Immature natural killer cell (primary cell): Measurements from ENCODE around the gene MCUB. TPM values are rescaled to one million over a fixed set of nuclear protein-coding genes. Genes with fewer than 3 reads are reported as not detected.
"Not testable (repeated sequence)": the region's sequence is repeated elsewhere in the genome, so short reads cannot be mapped to it uniquely, and the experiment has no call there.

ENCODE experiments used
- DNase-seq, 3 donors: peaks; one replicate each; pipeline ENCODE4 v3.0.0; 2022; ENCODE audit warnings: mixed read lengths in 1 of 3
- H3K27ac Mint-ChIP-seq, 6 donors: one replicate each; pipeline ENCODE4 v1.8.0; 2020; ENCODE audit warnings: mixed read lengths in 6 of 6, mild to moderate bottlenecking in 5 of 6, inconsistent platforms in 4 of 6, moderate library complexity in 3 of 6
- H3K27me3 Mint-ChIP-seq, 3 donors: one replicate each; pipeline ENCODE4 v1.8.0; 2020 to 2021; ENCODE audit warnings: low read depth in 3 of 3, mild to moderate bottlenecking in 3 of 3, mixed read lengths in 3 of 3, moderate library complexity in 3 of 3, inconsistent platforms in 1 of 3
- H3K36me3 Mint-ChIP-seq, 3 donors: one replicate each; pipeline ENCODE4 v1.8.0; 2020; ENCODE audit warnings: mixed read lengths in 3 of 3, inconsistent platforms in 2 of 3, mild to moderate bottlenecking in 2 of 3
- H3K4me1 Mint-ChIP-seq, 2 donors: one replicate each; pipeline ENCODE4 v1.8.0; 2020; ENCODE audit warnings: inconsistent platforms in 2 of 2, mild to moderate bottlenecking in 2 of 2, mixed read lengths in 2 of 2, moderate library complexity in 1 of 2
- H3K4me3 Mint-ChIP-seq, 5 donors: one replicate each; pipeline ENCODE4 v1.8.0; 2020; ENCODE audit warnings: mild to moderate bottlenecking in 5 of 5, mixed read lengths in 5 of 5, inconsistent platforms in 3 of 5, moderate library complexity in 3 of 5
- H3K9me3 Mint-ChIP-seq, 6 donors: one replicate each; pipeline ENCODE4 v1.8.0; 2020; ENCODE audit warnings: mild to moderate bottlenecking in 6 of 6, mixed read lengths in 6 of 6, inconsistent platforms in 4 of 6, moderate library complexity in 3 of 6
- polyA plus RNA-seq, 3 donors: library from polyadenylated mRNA; unstranded; fragments of 300-500 nt; fragmentation: Illumina TruSeq; gene quantifications; one replicate each; pipeline ENCODE4 v1.2.3, GENCODE V29; 2021

Gene MCUB
- polyA plus RNA-seq, 3 donors from 2014 or later, result 50.9 to 94.2 (median 93.7) TPM

- no peaks in the 10 kb centered on the region for H3K36me3 Mint-ChIP-seq
- no peaks in the 10 kb centered on the region for H3K9me3 Mint-ChIP-seq
- H3K4me3 Mint-ChIP-seq, result no peak overlapping the region
- H3K27me3 Mint-ChIP-seq, result peaks cover 0 to 1% (median 0%) of the 10 kb centered on the region in 3 donors
- no peak overlapping the region for H3K27ac Mint-ChIP-seq
- peaks cover 2 to 34% of the 10 kb centered on the region in 2 donors for H3K4me1 Mint-ChIP-seq
- no peak for DNase-seq
Observed at GRCh38 chr4:109592367-109592766, 32.3 kb downstream of the MCUB start.

GRCh38 chr4:109595123-109595522, 35.1 kb downstream of the MCUB start:
- not testable (repeated sequence) for H3K27me3 Mint-ChIP-seq, H3K27ac Mint-ChIP-seq, H3K4me3 Mint-ChIP-seq

DNA sequence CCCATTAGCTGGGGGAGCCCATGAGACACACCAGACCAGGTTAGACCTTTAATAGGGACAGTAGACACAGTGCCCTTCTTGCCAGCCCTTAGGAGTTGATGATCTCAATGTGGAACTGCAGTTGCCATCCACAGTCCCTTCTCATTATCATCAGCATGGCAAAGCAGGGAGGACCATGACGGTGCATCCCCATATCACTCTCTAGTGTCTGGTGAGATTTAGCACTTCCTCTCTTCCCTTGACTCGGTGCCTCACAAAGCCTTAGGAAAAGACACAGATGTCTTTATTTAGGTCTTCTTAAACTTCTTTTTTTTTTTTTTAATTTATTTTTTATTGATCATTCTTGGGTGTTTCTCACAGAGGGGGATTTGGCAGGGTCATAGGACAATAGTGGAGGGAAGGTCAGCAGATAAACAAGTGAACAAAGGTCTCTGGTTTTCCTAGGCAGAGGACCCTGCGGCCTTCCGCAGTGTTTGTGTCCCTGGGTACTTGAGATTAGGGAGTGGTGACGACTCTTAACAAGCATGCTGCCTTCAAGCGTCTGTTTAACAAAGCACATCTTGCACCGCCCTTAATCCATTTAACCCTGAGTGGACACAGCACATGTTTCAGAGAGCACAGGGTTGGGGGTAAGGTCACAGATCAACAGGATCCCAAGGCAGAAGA, 36.5 kb downstream of the MCUB start:
- not testable (repeated sequence) for H3K9me3 Mint-ChIP-seq, H3K4me3 Mint-ChIP-seq, H3K36me3 Mint-ChIP-seq, H3K27me3 Mint-ChIP-seq, DNase-seq, H3K27ac Mint-ChIP-seq
- H3K4me1 Mint-ChIP-seq, result peaks cover 4 to 21% of the 10 kb centered on the region in 2 donors

More at GRCh38 chr4:109595123-109595522, 35.1 kb downstream of the MCUB start:
- H3K36me3 Mint-ChIP-seq, DNase-seq, H3K9me3 Mint-ChIP-seq: not testable (repeated sequence)
- peaks cover 4 to 25% of the 10 kb centered on the region in 2 donors for H3K4me1 Mint-ChIP-seq

DNA sequence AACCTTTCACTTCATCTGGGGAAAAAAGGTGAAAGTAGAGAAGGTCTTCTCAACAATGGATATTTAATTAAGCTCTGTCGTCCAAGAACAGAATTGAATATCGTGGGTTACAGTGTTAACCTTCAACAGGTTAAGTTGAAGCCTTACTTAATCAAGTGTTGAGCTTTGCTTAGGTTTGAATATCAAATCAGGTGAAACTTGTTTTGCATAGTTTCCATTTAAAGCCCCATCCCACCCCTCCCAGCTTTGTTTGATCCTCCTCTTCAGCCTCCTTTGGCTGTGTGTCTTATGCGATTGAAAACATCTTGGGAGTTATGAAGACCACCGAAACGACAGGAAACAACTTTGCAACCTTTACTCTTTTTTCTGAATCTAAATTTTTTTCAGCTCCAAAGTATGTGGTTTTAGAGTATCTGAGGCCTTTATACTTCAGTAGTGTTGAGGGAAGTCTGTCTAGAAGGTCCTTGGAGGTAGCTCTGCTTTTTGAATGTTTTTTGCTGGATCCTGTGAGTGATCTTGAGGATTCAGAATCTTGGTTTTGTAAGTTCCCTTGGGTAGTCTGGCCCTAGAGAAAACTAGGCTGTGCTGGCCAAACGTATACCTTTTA, 39.1 kb downstream of the MCUB start:
- peak overlapping the region in 1 of 6 donors; percentile 21 for H3K27ac Mint-ChIP-seq
- no peak overlapping the region for H3K4me3 Mint-ChIP-seq

GRCh38 chr4:109600431-109600830, 40.4 kb downstream of the MCUB start:
- Mint-ChIP-seq H3K27me3 (peaks cover 0 to 2% (median 0%) of the 10 kb centered on the region in 3 donors), H3K27ac (no peak overlapping the region), H3K9me3 (no peaks in the 10 kb centered on the region), H3K4me1 (peaks cover 8 to 35% of the 10 kb centered on the region in 2 donors), H3K36me3 (peaks cover 5 to 14% (median 6%) of the 10 kb centered on the region in 3 donors), H3K4me3 (no peak overlapping the region)
- no peak for DNase-seq

More for the DNA sequence above, 39.1 kb downstream of the MCUB start:
- Mint-ChIP-seq H3K27me3 (no peaks in the 10 kb centered on the region), H3K4me1 (peaks cover 8 to 28% of the 10 kb centered on the region in 2 donors), H3K36me3 (peaks cover 0 to 4% (median 2%) of the 10 kb centered on the region in 3 donors), H3K9me3 (no peaks in the 10 kb centered on the region)
- no peak for DNase-seq

DNA sequence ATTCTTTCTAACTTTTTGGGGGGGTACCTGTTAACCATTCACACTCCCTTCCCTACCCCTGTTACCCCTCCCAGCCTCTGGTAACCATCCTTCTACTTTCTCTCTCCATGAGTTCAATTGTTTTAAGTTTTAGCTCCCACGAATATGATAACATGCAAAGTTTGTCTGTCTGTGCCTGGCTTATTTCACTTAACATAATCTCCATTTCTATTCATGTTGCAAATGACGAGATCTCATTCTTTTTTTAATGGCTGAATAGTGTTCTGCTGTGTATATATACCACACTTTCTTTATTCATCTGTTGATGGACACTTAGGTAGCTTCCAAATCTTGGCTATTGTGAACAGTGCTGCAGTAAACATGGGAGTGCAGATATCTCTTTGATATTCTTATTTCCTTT, 41.3 kb downstream of the MCUB start:
- H3K4me1 Mint-ChIP-seq, result peaks cover 10 to 44% of the 10 kb centered on the region in 2 donors
- no peak for DNase-seq
- peaks cover 0 to 2% (median 0%) of the 10 kb centered on the region in 3 donors for H3K27me3 Mint-ChIP-seq
- H3K27ac Mint-ChIP-seq, result no peak overlapping the region
- peaks cover 7 to 20% (median 12%) of the 10 kb centered on the region in 3 donors for H3K36me3 Mint-ChIP-seq
- no peaks in the 10 kb centered on the region for H3K9me3 Mint-ChIP-seq
- no peak overlapping the region for H3K4me3 Mint-ChIP-seq

GRCh38 chr4:109607976-109608375, 47.9 kb downstream of the MCUB start:
- Mint-ChIP-seq H3K4me3 (no peak overlapping the region), H3K4me1 (peaks cover 14 to 48% of the 10 kb centered on the region in 2 donors), H3K27ac (no peak overlapping the region), H3K36me3 (peaks cover 29 to 44% (median 30%) of the 10 kb centered on the region in 3 donors), H3K27me3 (peaks cover 0 to 3% (median 2%) of the 10 kb centered on the region in 3 donors), H3K9me3 (peaks cover 11 to 12% (median 12%) of the 10 kb centered on the region in 6 donors)
- DNase-seq, result no peak

GRCh38 chr4:109608879-109609278, 48.8 kb downstream of the MCUB start:
- H3K27me3 Mint-ChIP-seq, result peaks cover 0 to 3% (median 2%) of the 10 kb centered on the region in 3 donors
- H3K4me1 Mint-ChIP-seq, result peaks cover 14 to 50% of the 10 kb centered on the region in 2 donors
- H3K9me3 Mint-ChIP-seq, result peaks cover 11 to 12% (median 12%) of the 10 kb centered on the region in 6 donors
- DNase-seq, result no peak
- H3K36me3 Mint-ChIP-seq, result peaks cover 29 to 44% (median 30%) of the 10 kb centered on the region in 3 donors
- H3K4me3 Mint-ChIP-seq, result no peak overlapping the region
- no peak overlapping the region for H3K27ac Mint-ChIP-seq

GRCh38 chr4:109609431-109609830, 49.4 kb downstream of the MCUB start:
- peaks cover 11 to 12% (median 12%) of the 10 kb centered on the region in 6 donors for H3K9me3 Mint-ChIP-seq
- H3K4me1 Mint-ChIP-seq, result peaks cover 14 to 55% of the 10 kb centered on the region in 2 donors
- peaks cover 0 to 3% (median 2%) of the 10 kb centered on the region in 3 donors for H3K27me3 Mint-ChIP-seq
- peaks cover 26 to 43% (median 29%) of the 10 kb centered on the region in 3 donors for H3K36me3 Mint-ChIP-seq
- DNase-seq, result no peak
- no peak overlapping the region for H3K4me3 Mint-ChIP-seq
- H3K27ac Mint-ChIP-seq, result no peak overlapping the region

- Mint-ChIP-seq H3K36me3 (peaks cover 23 to 34% (median 25%) of the 10 kb centered on the region in 3 donors), H3K27ac (no peak overlapping the region), H3K9me3 (peaks cover 11 to 12% (median 12%) of the 10 kb centered on the region in 6 donors), H3K27me3 (peaks cover 0 to 3% (median 0%) of the 10 kb centered on the region in 3 donors), H3K4me3 (no peak overlapping the region), H3K4me1 (peaks cover 14 to 54% of the 10 kb centered on the region in 2 donors)
- no peak for DNase-seq
Observed at GRCh38 chr4:109610489-109610888, 50.4 kb downstream of the MCUB start.

DNA sequence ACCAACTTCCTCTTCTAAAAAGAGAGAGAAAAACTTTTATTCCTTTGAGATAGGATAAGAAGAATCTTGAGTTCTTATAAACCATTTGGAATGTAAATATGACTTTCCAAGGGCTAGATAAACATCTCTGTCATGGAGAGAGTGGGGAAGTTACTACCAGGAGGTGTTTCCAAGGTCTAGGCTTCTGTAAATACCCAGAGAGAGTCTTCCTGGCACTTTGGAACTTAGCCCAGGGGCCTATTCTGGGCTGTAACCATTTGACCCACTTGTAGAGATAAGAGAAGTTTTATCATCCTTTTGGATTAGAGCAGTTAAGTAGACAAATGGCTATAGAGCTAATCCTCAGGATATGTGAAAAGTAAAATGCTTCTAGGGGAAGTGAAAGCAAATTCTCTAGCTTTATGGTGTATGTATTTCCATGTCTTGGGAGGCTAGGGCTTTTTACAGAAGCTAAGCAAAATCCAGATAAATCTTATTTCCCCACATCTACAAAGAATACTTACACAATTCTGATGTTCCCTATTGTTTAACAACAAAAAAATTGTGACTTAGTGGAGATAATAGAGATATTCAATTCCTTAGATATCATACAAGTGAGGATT, 51.1 kb downstream of the MCUB start:
- peaks cover 19 to 30% (median 25%) of the 10 kb centered on the region in 3 donors for H3K36me3 Mint-ChIP-seq
- H3K9me3 Mint-ChIP-seq, result peaks cover 11 to 12% (median 12%) of the 10 kb centered on the region in 6 donors
- peaks cover 14 to 47% of the 10 kb centered on the region in 2 donors for H3K4me1 Mint-ChIP-seq

GRCh38 chr4:109614015-109614414, 54.0 kb downstream of the MCUB start:
- no peak overlapping the region for H3K4me3 Mint-ChIP-seq
- no peak overlapping the region for H3K27ac Mint-ChIP-seq
- H3K9me3 Mint-ChIP-seq, result peaks cover 0 to under 1% (median 0%) of the 10 kb centered on the region in 6 donors
- H3K4me1 Mint-ChIP-seq, result peaks cover 7 to 36% of the 10 kb centered on the region in 2 donors
- no peak for DNase-seq
- H3K36me3 Mint-ChIP-seq, result peaks cover 0 to 9% (median 9%) of the 10 kb centered on the region in 3 donors
- H3K27me3 Mint-ChIP-seq, result peaks cover 0 to 3% (median 0%) of the 10 kb centered on the region in 3 donors

More for the DNA sequence above, 51.1 kb downstream of the MCUB start:
- no peak overlapping the region for H3K4me3 Mint-ChIP-seq
- no peak for DNase-seq
- peaks cover 0 to 3% (median 0%) of the 10 kb centered on the region in 3 donors for H3K27me3 Mint-ChIP-seq
- H3K27ac Mint-ChIP-seq, result no peak overlapping the region

- Mint-ChIP-seq H3K9me3 (no peaks in the 10 kb centered on the region), H3K4me1 (peaks cover 5 to 32% of the 10 kb centered on the region in 2 donors), H3K27me3 (peaks cover 0 to 3% (median 0%) of the 10 kb centered on the region in 3 donors), H3K4me3 (no peak overlapping the region), H3K27ac (no peak overlapping the region), H3K36me3 (peaks cover 0 to 9% (median 9%) of the 10 kb centered on the region in 3 donors)
- no peak for DNase-seq
Observed at GRCh38 chr4:109614466-109614865, 54.4 kb downstream of the MCUB start.

DNA sequence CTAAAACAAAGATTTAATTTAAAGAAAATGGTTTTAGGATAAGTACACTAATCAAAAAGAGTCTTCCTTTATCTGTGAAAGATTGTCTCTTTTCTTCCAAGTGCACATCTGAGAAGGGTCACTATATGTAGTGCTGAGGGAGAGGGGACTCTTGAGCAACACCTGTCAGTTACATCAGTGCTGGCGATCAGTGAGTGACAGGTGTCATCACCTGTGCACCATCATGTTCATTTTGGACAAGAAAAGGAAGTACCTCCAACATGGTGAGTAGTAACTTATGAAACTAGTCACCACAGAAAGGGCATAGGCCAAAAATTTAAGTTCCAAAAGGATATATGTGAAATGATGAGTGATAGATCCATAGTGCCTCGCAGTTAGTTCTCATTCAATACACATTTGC, 55.7 kb downstream of the MCUB start:
- Mint-ChIP-seq H3K27me3 (peaks cover 0 to 3% (median 0%) of the 10 kb centered on the region in 3 donors), H3K4me1 (peaks cover 0 to 27% of the 10 kb centered on the region in 2 donors), H3K36me3 (peaks cover 0 to 6% (median 5%) of the 10 kb centered on the region in 3 donors), H3K9me3 (no peaks in the 10 kb centered on the region), H3K27ac (no peak overlapping the region), H3K4me3 (no peak overlapping the region)
- no peak for DNase-seq
